PC-3 (cell line): Measurements from ENCODE around the gene DMRT1. TPM values are rescaled to one million over a fixed set of nuclear protein-coding genes. Genes with fewer than 3 reads are reported as not detected.
"Not testable (repeated sequence)": the region's sequence is repeated elsewhere in the genome, so short reads cannot be mapped to it uniquely, and the experiment has no call there.

Experiments
- ATAC-seq: fragments of 200-7000 bp; cut with Tn5 transposase; 2 replicates; pipeline ENCODE4 v1.9.1; 2020; ENCODE audit warnings: mild to moderate bottlenecking, moderate library complexity
- BruUV-seq: library from RNA; stranded (reverse); fragments of 400-500 nt; replicated peaks from 2 replicates; lab custom pipeline; 2021; lab: Mats Ljungman, UMichigan
- CTCF ChIA-PET: fragments of 300-600 bp; sonication (Branson Sonifier 250); formaldehyde crosslinking; loops from one replicate; lab custom pipeline; 2022; ENCODE audit warnings: antibody characterized with exemption; lab: Charles Lee
- POLR2A ChIA-PET: fragments of 300-600 bp; sonication (Branson Sonifier 250); formaldehyde crosslinking; loops from one replicate; lab custom pipeline; 2022; ENCODE audit warnings: antibody characterized with exemption; ENCODE audit not compliant: unreplicated experiment; lab: Charles Lee
- DNase-seq: peaks from one replicate; pipeline ENCODE4 v3.0.0-alpha.2; 2015
- H2AFZ ChIP-seq: fragments of 300-600 bp; sonication (generic); 2 replicates; pipeline ENCODE4 v1.6.0; 2016; ENCODE audit warnings: antibody characterized with exemption, low read length
- H3F3A ChIP-seq: fragments of 300-600 bp; sonication (generic); one replicate; pipeline ENCODE4 v1.6.0; 2017; ENCODE audit warnings: antibody characterized with exemption, low read length, control low read depth, mild to moderate bottlenecking; ENCODE audit not compliant: unreplicated experiment
- H3K27ac ChIP-seq: fragments of 300-600 bp; sonication (generic); 2 replicates; pipeline ENCODE4 v1.5.1; 2016; ENCODE audit warnings: mild to moderate bottlenecking, low read length
- H3K27me3 ChIP-seq: fragments of 300-600 bp; sonication (generic); 2 replicates; pipeline ENCODE4 v1.6.1; 2016; ENCODE audit warnings: low read length, mixed read lengths
- H3K36me3 ChIP-seq: fragments of 300-600 bp; sonication (generic); 2 replicates; pipeline ENCODE4 v1.6.1; 2016; ENCODE audit warnings: low read depth, mixed run types, low read length, mixed read lengths
- H3K4me1 ChIP-seq: fragments of 300-600 bp; sonication (generic); 2 replicates; pipeline ENCODE4 v1.5.1; 2016; ENCODE audit warnings: low read length; ENCODE audit not compliant: insufficient read depth
- H3K4me2 ChIP-seq: fragments of 300-600 bp; sonication (generic); 2 replicates; pipeline ENCODE4 v1.6.0; 2016; ENCODE audit warnings: low read length
- H3K4me3 ChIP-seq: fragments of 300-600 bp; sonication (generic); 2 replicates; pipeline ENCODE4 v1.5.1; 2016; ENCODE audit warnings: mild to moderate bottlenecking, low read length, mixed read lengths
- H3K79me2 ChIP-seq: fragments of 300-600 bp; sonication (generic); 2 replicates; pipeline ENCODE4 v1.6.1; 2017; ENCODE audit warnings: low read length, mixed read lengths
- H3K9ac ChIP-seq: fragments of 300-600 bp; sonication (generic); 2 replicates; pipeline ENCODE4 v1.6.0; 2016; ENCODE audit warnings: mild to moderate bottlenecking, low read length
- H3K9me2 ChIP-seq: fragments of 300-600 bp; sonication (generic); replicated peaks from 2 replicates; pipeline ENCODE4 v1.6.1; 2016; ENCODE audit warnings: mixed run types, low read length, mixed read lengths
- H3K9me3 ChIP-seq: fragments of 300-600 bp; sonication (generic); 2 replicates; pipeline ENCODE4 v1.6.1; 2016; ENCODE audit warnings: low read length, mixed read lengths
- H4K20me1 ChIP-seq: fragments of 300-600 bp; sonication (generic); 2 replicates; pipeline ENCODE4 v1.6.1; 2016; ENCODE audit warnings: low read length, mixed read lengths
- CTCF ChIP-seq: fragments of 300-600 bp; sonication (generic); conservative IDR thresholded peaks from 2 replicates; pipeline ENCODE4 v1.5.1; 2017; ENCODE audit warnings: antibody characterized with exemption, low read depth, mild to moderate bottlenecking, low read length
- EZH2 ChIP-seq: fragments of 300-600 bp; sonication (generic); IDR thresholded peaks from one replicate; pipeline ENCODE4 v1.6.1; 2017; ENCODE audit warnings: antibody characterized with exemption, mild to moderate bottlenecking, low read length; ENCODE audit not compliant: unreplicated experiment
- EZH2phosphoT487 ChIP-seq: fragments of 300-600 bp; sonication (generic); IDR thresholded peaks from 2 replicates; pipeline ENCODE4 v1.6.1; 2018; ENCODE audit warnings: mild to moderate bottlenecking, antibody characterized with exemption, low read length, borderline replicate concordance
- intact Hi-C: fragments of 100-400 bp; cut with micrococcal nuclease; formaldehyde crosslinking; loops from 2 replicates; pipeline ENCODE4 v1.9.0; 2023
- total RNA-seq: library from RNA; depleted of rRNA; stranded (reverse); fragments of >200 nt; gene quantifications from 2 replicates; pipeline ENCODE4 v1.2.3, GENCODE V29; 2014

Gene DMRT1
- total RNA-seq, 1 experiment from 2014 or later = 0.04 TPM

- no TSS peak for BruUV-seq
- no peak overlapping the region for H3K9ac ChIP-seq
- H3K4me1 ChIP-seq = no peaks in the 10 kb centered on the region
- H2AFZ ChIP-seq = no peak overlapping the region
- intact Hi-C loops = no loop called here
- no peaks in the 10 kb centered on the region for H3K9me2 ChIP-seq
- H3K27me3 ChIP-seq = no peaks in the 10 kb centered on the region
- H4K20me1 ChIP-seq = no peaks in the 10 kb centered on the region
- H3K79me2 ChIP-seq = no peaks in the 10 kb centered on the region
- H3K4me2 ChIP-seq = no peak overlapping the region
- H3K27ac ChIP-seq = no peak overlapping the region
- TF ChIP-seq EZH2 = no peak
- TF ChIP-seq EZH2phosphoT487 = no peak
- no peak for TF ChIP-seq CTCF
- ChIA-PET CTCF (no interaction called here), POLR2A (no interaction called here)
- no peak overlapping the region for H3K4me3 ChIP-seq
- no peaks in the 10 kb centered on the region for H3F3A ChIP-seq
- DNase-seq (no peak), ATAC-seq (no peak)
- H3K36me3 ChIP-seq = no peaks in the 10 kb centered on the region
- no peaks in the 10 kb centered on the region for H3K9me3 ChIP-seq
These were observed 17.8 kb downstream of the DMRT1 start for GRCh38 chr9:859251-859650.

- ATAC-seq (no peak), DNase-seq (no peak)
- Histone ChIP-seq H3F3A (no peaks in the 10 kb centered on the region), H3K79me2 (no peaks in the 10 kb centered on the region), H3K4me2 (no peak overlapping the region), H3K4me1 (no peaks in the 10 kb centered on the region), H3K9ac (no peak overlapping the region), H3K9me2 (no peaks in the 10 kb centered on the region), H3K4me3 (no peak overlapping the region), H3K36me3 (no peaks in the 10 kb centered on the region), H3K9me3 (no peaks in the 10 kb centered on the region), H3K27ac (no peak overlapping the region), H3K27me3 (no peaks in the 10 kb centered on the region), H2AFZ (no peak overlapping the region), H4K20me1 (no peaks in the 10 kb centered on the region)
- TF ChIP-seq CTCF (no peak), EZH2phosphoT487 (no peak), EZH2 (no peak)
- ChIA-PET CTCF (no interaction called here), POLR2A (no interaction called here)
- intact Hi-C loops = no loop called here
- BruUV-seq = no TSS peak
These were observed 19.2 kb downstream of the DMRT1 start for GRCh38 chr9:860706-861105.

- intact Hi-C loops = not testable (repeated sequence)
These were observed 20.0 kb downstream of the DMRT1 start for GRCh38 chr9:861525-861924.

More at GRCh38 chr9:861525-861924, 20.0 kb downstream of the DMRT1 start:
- H4K20me1 ChIP-seq, DNase-seq, H3F3A ChIP-seq, H3K9ac ChIP-seq, H3K4me2 ChIP-seq, BruUV-seq, ATAC-seq, POLR2A ChIA-PET, H3K4me1 ChIP-seq, H3K79me2 ChIP-seq, H3K27ac ChIP-seq, H2AFZ ChIP-seq, H3K9me3 ChIP-seq, H3K36me3 ChIP-seq, H3K27me3 ChIP-seq, H3K4me3 ChIP-seq, CTCF ChIA-PET, H3K9me2 ChIP-seq: not testable (repeated sequence)
